Sigmoid colon (tissue), 7 donors: ENCODE measurements around the gene NCAM2. TPM values are rescaled to one million over a fixed set of nuclear protein-coding genes. Genes with fewer than 3 reads are reported as not detected.

ENCODE experiments used
- DNase-seq: peaks from one replicate; pipeline ENCODE4 v3.0.0-alpha.2; 2019
- H3K27ac ChIP-seq, 4 donors: fragments of 200-600 bp; sonication (generic); one replicate each; pipeline ENCODE4 v1.5.1; 2016 to 2019; ENCODE audit warnings: mild to moderate bottlenecking in 1 of 4
- H3K27me3 ChIP-seq, 3 donors: fragments of 200-600 bp; sonication (generic); one replicate each; pipeline ENCODE4 v1.5.1; 2019; ENCODE audit warnings: mild to moderate bottlenecking in 1 of 3
- H3K36me3 ChIP-seq, 4 donors: fragments of 200-600 bp; sonication (generic); one replicate each; pipeline ENCODE4 v1.5.1; 2016 to 2019
- H3K4me1 ChIP-seq, 4 donors: fragments of 200-600 bp; sonication (generic); one replicate each; pipeline ENCODE4 v1.5.1; 2017 to 2019
- H3K4me3 ChIP-seq, 4 donors: fragments of 200-600 bp; sonication (generic); one replicate each; pipeline ENCODE4 v1.5.1; 2017 to 2019; ENCODE audit warnings: mild to moderate bottlenecking in 2 of 4, moderate library complexity in 1 of 4
- H3K9me3 ChIP-seq, 4 donors: fragments of 200-600 bp in 3 of 4; sonication (generic) in 3 of 4; one replicate each; pipeline versions ENCODE4 v1.5.1 to v1.6.1; 2013 to 2019
- EP300 ChIP-seq, 4 donors: sonication (generic); formaldehyde crosslinking; IDR thresholded peaks; one replicate each; pipeline ENCODE4 v1.6.1; 2017; ENCODE audit warnings: antibody characterized with exemption in 4 of 4
- POLR2A ChIP-seq, 2 donors: fragments of 450-650 bp; IDR thresholded peaks; one replicate each; pipeline ENCODE4 v1.6.1; 2016; ENCODE audit warnings: antibody characterized with exemption in 2 of 2, mild to moderate bottlenecking in 2 of 2, moderate library complexity in 2 of 2
- POLR2AphosphoS5 ChIP-seq, 4 donors: sonication (generic); formaldehyde crosslinking; IDR thresholded peaks; one replicate each; pipeline ENCODE4 v1.6.1; 2017; ENCODE audit warnings: antibody characterized with exemption in 4 of 4
- WGBS, 2 donors: extraction: QIAGEN DNeasy Blood & Tissue Kit; methylation state at CpG; one replicate each; pipeline ENCODE4 v1.1.7; 2013; 5-methylcytosine and 5-hydroxymethylcytosine counted together
- intact Hi-C: fragments of 100-400 bp; cut with DNase I; formaldehyde crosslinking; loops from one replicate; pipeline ENCODE4 v1.15.1; 2023
- polyA plus RNA-seq, 3 donors: library from polyadenylated mRNA; stranded (reverse); fragments of 200-250 nt; gene quantifications; one replicate each; pipeline ENCODE4 v1.2.3, GENCODE V29; 2013
- total RNA-seq, 4 donors: library from RNA; depleted of rRNA; stranded (reverse); fragments of >200 nt; gene quantifications; one replicate each; pipeline ENCODE4 v1.1.0, GENCODE V29; 2016
- TF ChIP-seq, protein P1 (sequence below), 4 experiments: fragments of 450-650 bp in 3 of 4; fragments of 200-600 bp in 1 of 4; IDR thresholded peaks; one replicate each; pipeline ENCODE4 v1.5.1; 2016 to 2019; ENCODE audit warnings: antibody characterized with exemption in 4 of 4, mild to moderate bottlenecking in 3 of 4, moderate library complexity in 2 of 4
- donor health status: healthy with polysubstance abuse.
- donor health status: Bipolar disorder and iron deficiency.
- donor health status: healthy.

The NCAM2 gene
- total and polyA plus RNA-seq, 7 donors = under 0.01 to 17.1 (median 6.7) TPM; not detected in 1

DNA sequence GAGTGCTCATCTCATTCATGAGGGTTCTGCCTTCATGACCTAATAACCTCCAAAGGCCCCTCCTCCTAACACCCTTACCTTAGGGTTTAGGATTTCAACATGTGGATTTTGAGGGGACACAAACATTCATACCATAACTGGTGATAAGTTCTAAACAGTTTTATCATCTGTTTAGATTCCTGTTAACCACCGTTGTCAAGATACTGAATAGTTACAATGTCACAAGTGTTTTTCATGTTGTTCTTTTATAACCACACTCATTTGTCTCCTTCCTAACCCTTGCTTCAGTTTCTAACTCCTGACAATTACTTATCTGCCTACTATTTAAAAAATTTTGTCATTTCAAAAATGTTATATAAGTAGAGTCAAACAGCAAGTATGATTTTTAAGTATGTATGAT, 86.0 kb downstream of the NCAM2 start:
- no peaks in the 10 kb centered on the region for H3K36me3 ChIP-seq
- peaks cover 0 to 2% (median 0%) of the 10 kb centered on the region in 4 donors for H3K9me3 ChIP-seq
- TF ChIP-seq EP300 (IDR thresholded peaks at IDR 0.05) (no peak), POLR2AphosphoS5 (IDR thresholded peaks at IDR 0.05) (no peak)
- TF ChIP-seq, protein P1, sequence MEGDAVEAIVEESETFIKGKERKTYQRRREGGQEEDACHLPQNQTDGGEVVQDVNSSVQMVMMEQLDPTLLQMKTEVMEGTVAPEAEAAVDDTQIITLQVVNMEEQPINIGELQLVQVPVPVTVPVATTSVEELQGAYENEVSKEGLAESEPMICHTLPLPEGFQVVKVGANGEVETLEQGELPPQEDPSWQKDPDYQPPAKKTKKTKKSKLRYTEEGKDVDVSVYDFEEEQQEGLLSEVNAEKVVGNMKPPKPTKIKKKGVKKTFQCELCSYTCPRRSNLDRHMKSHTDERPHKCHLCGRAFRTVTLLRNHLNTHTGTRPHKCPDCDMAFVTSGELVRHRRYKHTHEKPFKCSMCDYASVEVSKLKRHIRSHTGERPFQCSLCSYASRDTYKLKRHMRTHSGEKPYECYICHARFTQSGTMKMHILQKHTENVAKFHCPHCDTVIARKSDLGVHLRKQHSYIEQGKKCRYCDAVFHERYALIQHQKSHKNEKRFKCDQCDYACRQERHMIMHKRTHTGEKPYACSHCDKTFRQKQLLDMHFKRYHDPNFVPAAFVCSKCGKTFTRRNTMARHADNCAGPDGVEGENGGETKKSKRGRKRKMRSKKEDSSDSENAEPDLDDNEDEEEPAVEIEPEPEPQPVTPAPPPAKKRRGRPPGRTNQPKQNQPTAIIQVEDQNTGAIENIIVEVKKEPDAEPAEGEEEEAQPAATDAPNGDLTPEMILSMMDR (IDR thresholded peaks at IDR 0.05) = no peak
- 38 to 40% methylated on average over 1 of the region's 1 CpG for WGBS, 2 donors
- no peaks in the 10 kb centered on the region for H3K4me1 ChIP-seq
- H3K27ac ChIP-seq = no peak overlapping the region
- no peaks in the 10 kb centered on the region for H3K27me3 ChIP-seq
- intact Hi-C loops = no loop called here
- no peak overlapping the region for H3K4me3 ChIP-seq
- no peak for DNase-seq

DNA sequence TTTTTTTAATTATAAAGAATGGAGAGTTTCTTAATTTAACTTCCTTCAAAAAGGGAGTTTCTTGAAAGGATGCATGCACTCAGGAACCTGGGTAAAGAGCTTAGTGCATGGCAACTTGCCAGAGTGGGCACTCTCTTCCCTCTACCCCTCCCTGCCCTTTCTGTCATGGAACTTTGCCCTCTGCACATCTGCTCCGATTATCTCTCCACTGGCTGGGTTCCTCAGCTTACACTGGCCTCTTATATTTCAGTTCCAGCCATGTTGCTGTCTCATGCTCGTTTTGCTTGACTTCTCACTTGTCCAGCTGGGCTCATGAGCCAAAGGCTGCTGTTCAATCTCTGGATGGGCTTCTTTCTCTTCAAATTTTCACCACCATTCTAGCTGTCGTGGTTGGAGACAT, 87.0 kb downstream of the NCAM2 start:
- no peak overlapping the region for H3K4me3 ChIP-seq
- no peaks in the 10 kb centered on the region for H3K36me3 ChIP-seq
- H3K9me3 ChIP-seq = peaks cover 0 to 2% (median 0%) of the 10 kb centered on the region in 4 donors
- no peaks in the 10 kb centered on the region for H3K27me3 ChIP-seq
- H3K4me1 ChIP-seq = no peaks in the 10 kb centered on the region
- no peak for DNase-seq
- 45 to 77% methylated on average over 3 of the region's 3 CpGs for WGBS, 2 donors
- TF ChIP-seq POLR2A (IDR thresholded peaks at IDR 0.05) = no peak
- no peak for TF ChIP-seq POLR2AphosphoS5 (IDR thresholded peaks at IDR 0.05)
- TF ChIP-seq, protein P1 (IDR thresholded peaks at IDR 0.05) = no peak
- TF ChIP-seq EP300 (IDR thresholded peaks at IDR 0.05) = no peak
- intact Hi-C loops = no loop called here
- H3K27ac ChIP-seq = no peak overlapping the region

DNA sequence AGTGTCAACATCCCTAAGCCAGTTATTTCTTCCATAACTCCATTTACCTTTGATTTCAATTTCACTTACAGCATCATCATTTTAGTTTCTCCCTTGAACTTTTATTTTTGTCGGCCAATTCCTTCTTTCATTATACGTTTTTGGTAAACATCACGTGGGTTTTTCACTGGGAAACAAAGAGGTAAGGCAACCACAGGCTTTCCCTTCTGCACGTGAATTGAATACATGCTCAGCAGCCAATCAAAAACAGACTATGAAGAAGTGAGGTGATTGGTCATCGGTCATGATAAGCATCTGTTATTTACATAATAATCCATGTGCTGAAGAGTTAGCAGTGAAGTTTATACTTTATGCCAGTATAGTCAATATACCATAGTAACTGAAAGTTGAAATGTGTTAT, 98.7 kb downstream of the NCAM2 start:
- Histone ChIP-seq H3K9me3 (no peaks in the 10 kb centered on the region), H3K27me3 (no peaks in the 10 kb centered on the region), H3K27ac (no peak overlapping the region), H3K4me3 (no peak overlapping the region), H3K4me1 (no peaks in the 10 kb centered on the region), H3K36me3 (no peaks in the 10 kb centered on the region)
- intact Hi-C loops = no loop called here
- no peak for TF ChIP-seq EP300 (IDR thresholded peaks at IDR 0.05)
- no peak for DNase-seq
- WGBS, 2 donors = 65 to 71% methylated on average over 5 of the region's 5 CpGs

DNA sequence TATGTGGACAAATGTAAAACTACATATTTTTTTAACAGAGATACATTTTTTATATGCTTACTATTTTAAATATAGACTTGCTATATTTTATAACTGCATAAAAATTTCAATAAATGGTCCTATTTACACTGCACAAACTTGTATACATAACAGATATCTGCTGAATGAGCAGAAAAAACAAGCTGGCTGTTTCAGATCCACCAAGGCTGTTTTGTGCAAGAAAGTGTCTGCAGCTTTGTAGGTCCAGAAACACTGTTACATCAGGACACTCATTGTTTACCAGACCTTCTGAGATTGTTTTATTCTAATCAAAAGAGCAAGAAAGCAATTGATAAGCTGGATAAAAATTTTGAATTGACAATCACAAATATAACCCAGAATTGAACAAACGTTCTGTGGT, 99.3 kb downstream of the NCAM2 start:
- Histone ChIP-seq H3K27ac (no peak overlapping the region), H3K4me1 (no peaks in the 10 kb centered on the region), H3K4me3 (no peak overlapping the region), H3K27me3 (no peaks in the 10 kb centered on the region), H3K9me3 (no peaks in the 10 kb centered on the region), H3K36me3 (no peaks in the 10 kb centered on the region)
- 54 to 66% methylated on average over 1 of the region's 1 CpG for WGBS, 2 donors
- TF ChIP-seq EP300 (IDR thresholded peaks at IDR 0.05) = no peak
- TF ChIP-seq POLR2AphosphoS5 (IDR thresholded peaks at IDR 0.05) = no peak
- no peak for TF ChIP-seq POLR2A (IDR thresholded peaks at IDR 0.05)
- TF ChIP-seq, protein P1 (IDR thresholded peaks at IDR 0.05) = no peak
- intact Hi-C loops = no loop called here
- no peak for DNase-seq

DNA sequence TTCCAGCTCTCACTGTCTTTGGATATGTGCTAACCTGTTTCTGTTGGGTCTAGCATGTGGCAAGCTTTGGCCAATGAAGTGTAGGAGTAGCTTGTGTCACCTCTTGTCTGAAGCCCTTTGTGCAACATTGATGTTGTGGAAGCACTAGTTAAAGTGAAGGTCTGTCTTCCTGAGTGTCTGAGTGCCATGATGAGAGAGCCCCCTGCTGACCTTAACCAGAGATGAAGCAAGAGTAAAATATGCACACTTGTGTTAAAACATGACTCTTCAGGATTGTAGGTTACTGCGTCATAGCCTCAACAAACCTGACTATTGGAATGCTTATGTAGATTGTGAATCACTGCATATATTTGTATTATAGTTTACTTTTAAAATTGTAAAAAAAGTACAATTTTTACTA, 103.7 kb downstream of the NCAM2 start:
- WGBS, 2 donors = 60 to 76% methylated on average over 1 of the region's 1 CpG
- no peak overlapping the region for H3K4me3 ChIP-seq
- TF ChIP-seq POLR2AphosphoS5 (IDR thresholded peaks at IDR 0.05) (no peak), POLR2A (IDR thresholded peaks at IDR 0.05) (no peak), EP300 (IDR thresholded peaks at IDR 0.05) (no peak)
- TF ChIP-seq, protein P1 (IDR thresholded peaks at IDR 0.05) = no peak
- no peaks in the 10 kb centered on the region for H3K9me3 ChIP-seq
- H3K27me3 ChIP-seq = no peaks in the 10 kb centered on the region
- H3K4me1 ChIP-seq = no peaks in the 10 kb centered on the region
- DNase-seq = no peak
- H3K27ac ChIP-seq = no peak overlapping the region
- intact Hi-C loops = loop anchor here (5.0 kb wide), 1 partner anchor 100 kb away; no protein-coding TSS in a partner anchor
- no peaks in the 10 kb centered on the region for H3K36me3 ChIP-seq
